Measurements from ENCODE around the gene IL21.
"Not testable (repeated sequence)": the region's sequence is repeated elsewhere in the genome, so short reads cannot be mapped to it uniquely, and the experiment has no call there.

Gene IL21

DNA sequence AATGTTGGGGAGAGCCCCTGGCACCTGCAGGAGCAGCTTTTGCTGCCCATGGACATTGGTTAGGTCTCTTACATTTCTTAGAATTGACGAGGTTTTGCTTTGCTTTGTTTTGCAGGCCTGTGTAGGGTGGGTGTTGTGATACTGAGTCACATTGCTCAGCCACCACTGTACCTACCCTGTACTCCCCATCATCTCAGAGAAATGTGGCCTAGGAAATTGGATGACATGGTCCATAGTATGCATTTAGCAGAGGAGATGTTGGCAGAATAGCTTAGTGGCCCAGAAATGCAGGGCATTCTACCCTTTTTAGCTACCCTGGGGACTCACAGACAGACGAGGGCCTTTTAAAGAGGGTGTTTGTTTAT, 43.7 kb downstream of the IL21 start:
- no peak for DNase-seq

DNA sequence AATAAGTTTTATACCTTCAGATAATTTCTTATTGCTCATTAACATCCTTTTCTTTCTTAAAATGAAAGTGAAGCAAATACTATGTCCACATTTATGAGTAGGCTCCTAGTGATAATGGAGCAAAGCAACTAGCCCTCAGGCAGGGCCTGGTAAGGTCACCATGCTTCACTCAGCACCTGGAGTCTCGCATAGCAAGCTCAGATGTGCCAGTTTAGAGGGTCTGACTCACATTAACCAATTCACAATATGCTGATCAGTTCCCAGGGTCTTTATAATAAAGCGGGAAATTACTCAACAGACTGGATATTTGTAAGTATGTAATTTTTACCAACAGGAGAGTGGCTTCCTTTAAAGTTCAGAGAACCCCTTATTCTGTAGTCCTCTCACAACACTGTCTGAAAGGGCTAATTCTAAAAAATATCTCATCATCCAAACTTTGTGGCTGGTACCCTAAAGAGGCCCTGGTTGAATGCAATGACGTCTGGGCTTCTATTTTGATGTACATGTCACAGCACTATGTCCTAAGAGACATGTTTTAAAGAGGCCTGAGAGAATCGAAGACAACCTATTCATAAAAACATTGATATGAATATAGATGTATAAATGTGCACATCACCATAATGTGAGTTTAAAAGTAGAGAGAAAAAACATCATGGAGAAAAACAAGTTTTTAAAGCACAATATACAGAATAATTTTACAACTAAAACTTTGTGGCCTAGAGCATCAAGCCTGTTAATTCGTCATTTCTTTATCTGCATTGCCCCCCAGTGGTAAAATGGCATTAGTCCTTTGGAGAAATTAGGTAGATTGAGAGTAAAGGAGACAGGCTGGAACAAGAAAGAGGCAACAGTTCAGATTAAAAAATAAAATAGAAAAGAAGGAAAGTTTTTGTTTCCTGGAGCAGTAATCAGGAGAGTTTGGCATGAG, 44.3 kb downstream of the IL21 start:
- no peak for DNase-seq

DNA sequence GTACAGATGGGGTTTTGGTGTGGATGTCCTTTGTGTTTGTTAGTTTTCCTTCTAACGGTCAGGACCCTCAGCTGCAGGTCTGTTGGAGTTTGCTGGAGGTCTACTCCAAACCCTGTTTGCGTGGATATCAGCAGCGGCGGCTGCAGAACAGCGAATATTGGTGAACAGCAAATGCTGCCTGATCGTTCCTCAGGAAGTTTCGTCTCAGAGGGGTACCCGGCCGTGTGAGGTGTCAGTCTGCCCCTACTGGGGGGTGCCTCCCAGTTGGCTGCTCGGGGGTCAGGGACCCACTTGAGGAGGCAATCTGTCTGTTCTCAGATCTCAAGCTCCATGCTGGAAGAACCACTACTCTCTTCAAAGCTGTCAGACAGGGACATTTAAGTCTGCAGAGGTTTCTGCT, 46.5 kb downstream of the IL21 start:
- DNase-seq: not testable (repeated sequence)

DNA sequence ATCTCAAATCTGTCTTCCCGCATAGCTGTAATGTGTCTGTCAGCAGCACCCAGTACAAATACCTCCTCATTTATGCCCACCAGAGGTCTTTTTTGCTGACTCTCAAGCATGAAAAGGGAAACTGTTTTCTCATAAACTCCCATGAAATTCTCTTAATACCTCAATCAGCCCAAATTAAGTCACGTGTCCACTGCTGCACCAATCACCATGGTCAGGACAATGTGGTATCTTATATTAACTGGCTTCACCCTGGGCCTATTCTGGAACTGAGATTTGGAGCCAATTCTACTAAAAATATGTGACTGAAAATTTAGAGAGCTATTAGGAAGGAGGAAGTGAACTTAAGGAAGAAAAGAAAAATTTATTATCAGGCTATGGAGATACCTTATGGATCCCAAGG, 58.4 kb downstream of the IL21 start:
- DNase-seq: no peak
